Activated naive CD8-positive, alpha-beta T cell treated with anti-CD3 and anti-CD28 coated beads, Interleukin-2, amount 50 U/mL, for 24 hours (primary cell): ENCODE data around the gene MRPL55.
A peak's percentile ranks its signal among the peaks of the same experiment; 100 is the strongest.

Experiments
- ATAC-seq: fragments of 150-1000 bp; cut with Tn5 transposase; one replicate; pipeline ENCODE4 v1.10.0; 2021
- DNase-seq: peaks from one replicate; pipeline ENCODE4 v3.0.0; 2021
- H3K27ac Mint-ChIP-seq: one replicate; pipeline ENCODE4 v1.8.0; 2021; ENCODE audit warnings: mild to moderate bottlenecking, mixed read lengths
- H3K27me3 Mint-ChIP-seq: one replicate; pipeline ENCODE4 v1.8.0; 2021; ENCODE audit warnings: mixed read lengths
- H3K36me3 Mint-ChIP-seq: one replicate; pipeline ENCODE4 v1.8.0; 2021; ENCODE audit warnings: low read depth, mixed read lengths
- H3K4me1 Mint-ChIP-seq: one replicate; pipeline ENCODE4 v1.8.0; 2021; ENCODE audit warnings: mixed read lengths
- H3K4me3 Mint-ChIP-seq: one replicate; pipeline ENCODE4 v1.8.0; 2021; ENCODE audit warnings: mild to moderate bottlenecking, moderate library complexity, mixed read lengths
- H3K9me3 Mint-ChIP-seq: one replicate; pipeline ENCODE4 v1.8.0; 2021; ENCODE audit warnings: mixed read lengths

Gene MRPL55

GRCh38 chr1:228071839-228072657 lies 37.1 kb downstream of the MRPL55 start:
- no peak overlapping the region for H3K27ac Mint-ChIP-seq
- no peaks in the 10 kb centered on the region for H3K9me3 Mint-ChIP-seq
- ATAC-seq: peak; percentile 16
- no peak overlapping the region for H3K4me3 Mint-ChIP-seq
- DNase-seq: no peak
- H3K27me3 Mint-ChIP-seq: peaks cover 2% of the 10 kb centered on the region
- no peaks in the 10 kb centered on the region for H3K36me3 Mint-ChIP-seq
- no peaks in the 10 kb centered on the region for H3K4me1 Mint-ChIP-seq

GRCh38 chr1:228070851-228071250 lies 38.2 kb downstream of the MRPL55 start:
- H3K27me3 Mint-ChIP-seq: peaks cover 5% of the 10 kb centered on the region
- ATAC-seq (no peak), DNase-seq (no peak)
- H3K4me1 Mint-ChIP-seq: no peaks in the 10 kb centered on the region
- H3K9me3 Mint-ChIP-seq: no peaks in the 10 kb centered on the region
- no peak overlapping the region for H3K27ac Mint-ChIP-seq
- no peaks in the 10 kb centered on the region for H3K36me3 Mint-ChIP-seq
- H3K4me3 Mint-ChIP-seq: no peak overlapping the region

GRCh38 chr1:228070173-228070572 lies 38.9 kb downstream of the MRPL55 start:
- DNase-seq (no peak), ATAC-seq (no peak)
- no peaks in the 10 kb centered on the region for H3K36me3 Mint-ChIP-seq
- H3K9me3 Mint-ChIP-seq: no peaks in the 10 kb centered on the region
- H3K4me1 Mint-ChIP-seq: no peaks in the 10 kb centered on the region
- H3K27ac Mint-ChIP-seq: no peak overlapping the region
- peaks cover 9% of the 10 kb centered on the region for H3K27me3 Mint-ChIP-seq
- no peak overlapping the region for H3K4me3 Mint-ChIP-seq

- H3K36me3 Mint-ChIP-seq: no peaks in the 10 kb centered on the region
- no peaks in the 10 kb centered on the region for H3K9me3 Mint-ChIP-seq
- ATAC-seq: no peak
- no peaks in the 10 kb centered on the region for H3K4me1 Mint-ChIP-seq
- DNase-seq: no peak
- no peak overlapping the region for H3K4me3 Mint-ChIP-seq
- H3K27ac Mint-ChIP-seq: no peak overlapping the region
- peaks cover 9% of the 10 kb centered on the region for H3K27me3 Mint-ChIP-seq
Observed at GRCh38 chr1:228068359-228068758, 40.7 kb downstream of the MRPL55 start.

- Mint-ChIP-seq H3K27ac (no peak overlapping the region), H3K4me1 (no peaks in the 10 kb centered on the region), H3K4me3 (no peak overlapping the region), H3K27me3 (peaks cover 11% of the 10 kb centered on the region), H3K9me3 (no peaks in the 10 kb centered on the region), H3K36me3 (no peaks in the 10 kb centered on the region)
- DNase-seq (no peak), ATAC-seq (no peak)
Observed at GRCh38 chr1:228066891-228067654, 42.0 kb downstream of the MRPL55 start.

GRCh38 chr1:228066416-228066815 lies 42.7 kb downstream of the MRPL55 start:
- Mint-ChIP-seq H3K4me1 (no peaks in the 10 kb centered on the region), H3K27ac (no peak overlapping the region), H3K36me3 (no peaks in the 10 kb centered on the region), H3K27me3 (peaks cover 13% of the 10 kb centered on the region), H3K9me3 (no peaks in the 10 kb centered on the region), H3K4me3 (no peak overlapping the region)
- ATAC-seq (no peak), DNase-seq (no peak)

GRCh38 chr1:228065543-228066347 lies 43.4 kb downstream of the MRPL55 start:
- no peak overlapping the region for H3K27ac Mint-ChIP-seq
- DNase-seq (no peak), ATAC-seq (no peak)
- H3K4me3 Mint-ChIP-seq: no peak overlapping the region
- H3K4me1 Mint-ChIP-seq: no peaks in the 10 kb centered on the region
- no peaks in the 10 kb centered on the region for H3K9me3 Mint-ChIP-seq
- peaks cover 20% of the 10 kb centered on the region for H3K27me3 Mint-ChIP-seq
- no peaks in the 10 kb centered on the region for H3K36me3 Mint-ChIP-seq

GRCh38 chr1:228064741-228065542 lies 44.2 kb downstream of the MRPL55 start:
- H3K9me3 Mint-ChIP-seq: no peaks in the 10 kb centered on the region
- no peaks in the 10 kb centered on the region for H3K4me1 Mint-ChIP-seq
- H3K36me3 Mint-ChIP-seq: no peaks in the 10 kb centered on the region
- DNase-seq (no peak), ATAC-seq (no peak)
- H3K27ac Mint-ChIP-seq: no peak overlapping the region
- peaks cover 22% of the 10 kb centered on the region for H3K27me3 Mint-ChIP-seq
- H3K4me3 Mint-ChIP-seq: no peak overlapping the region

- Mint-ChIP-seq H3K4me3 (no peak overlapping the region), H3K9me3 (no peaks in the 10 kb centered on the region), H3K27ac (no peak overlapping the region), H3K36me3 (no peaks in the 10 kb centered on the region), H3K27me3 (peaks cover 22% of the 10 kb centered on the region), H3K4me1 (no peaks in the 10 kb centered on the region)
- DNase-seq (no peak), ATAC-seq (no peak)
Observed at GRCh38 chr1:228064296-228064695, 44.8 kb downstream of the MRPL55 start.

- DNase-seq (no peak), ATAC-seq (no peak)
- Mint-ChIP-seq H3K4me1 (no peaks in the 10 kb centered on the region), H3K27me3 (peaks cover 23% of the 10 kb centered on the region), H3K4me3 (no peak overlapping the region), H3K27ac (no peak overlapping the region), H3K9me3 (no peaks in the 10 kb centered on the region), H3K36me3 (no peaks in the 10 kb centered on the region)
Observed at GRCh38 chr1:228063251-228064191, 45.6 kb downstream of the MRPL55 start.

- Mint-ChIP-seq H3K27ac (no peak overlapping the region), H3K27me3 (peaks cover 28% of the 10 kb centered on the region), H3K36me3 (no peaks in the 10 kb centered on the region), H3K9me3 (no peaks in the 10 kb centered on the region), H3K4me3 (no peak overlapping the region), H3K4me1 (no peaks in the 10 kb centered on the region)
- ATAC-seq (no peak), DNase-seq (no peak)
Observed at GRCh38 chr1:228062812-228063211, 46.3 kb downstream of the MRPL55 start.

- Mint-ChIP-seq H3K36me3 (no peaks in the 10 kb centered on the region), H3K9me3 (no peaks in the 10 kb centered on the region), H3K4me3 (no peak overlapping the region), H3K4me1 (no peaks in the 10 kb centered on the region), H3K27ac (no peak overlapping the region), H3K27me3 (peaks cover 31% of the 10 kb centered on the region)
- ATAC-seq (no peak), DNase-seq (no peak)
Observed at GRCh38 chr1:228062085-228062791, 46.9 kb downstream of the MRPL55 start.
